Naive thymus-derived CD4-positive, alpha-beta T cell (primary cell): ENCODE data around the gene EEF2KMT. TPM values are rescaled to one million over a fixed set of nuclear protein-coding genes. Genes with fewer than 3 reads are reported as not detected.
"Not testable (repeated sequence)": the region's sequence is repeated elsewhere in the genome, so short reads cannot be mapped to it uniquely, and the experiment has no call there.

Source experiments
- ATAC-seq: fragments of 150-1000 bp; cut with Tn5 transposase; 2 replicates; pipeline ENCODE4 v1.10.0; 2021; ENCODE audit warnings: mild to moderate bottlenecking, moderate library complexity
- CTCF ChIA-PET: fragments of 350-600 bp; sonication (Branson Sonifier 250); formaldehyde crosslinking; loops from one replicate; lab custom pipeline; 2021; ENCODE audit warnings: antibody characterized with exemption; lab: Charles Lee
- POLR2A ChIA-PET: fragments of 350-600 bp; sonication (Branson Sonifier 250); formaldehyde crosslinking; loops from one replicate; lab custom pipeline; 2021; ENCODE audit warnings: antibody characterized with exemption, inconsistent platforms; lab: Charles Lee
- DNase-seq, 9 donors: peaks; one replicate each; pipeline versions ENCODE4 v3.0.0 to v3.0.0-alpha.2; 2020 to 2022; ENCODE audit warnings: mixed read lengths in 1 of 9
- H3K27ac ChIP-seq: one replicate; pipeline ENCODE4 v1.7.0; 2013; ENCODE audit warnings: mild to moderate bottlenecking, low read depth, low read length, moderate library complexity
- H3K27me3 ChIP-seq, 2 donors: one replicate each; pipeline ENCODE4 v1.7.0; 2013; ENCODE audit warnings: low read length in 2 of 2, mild to moderate bottlenecking in 2 of 2, moderate library complexity in 2 of 2; ENCODE audit not compliant: control insufficient read depth in 2 of 2, insufficient read depth in 2 of 2
- H3K36me3 ChIP-seq, 3 experiments: 1 replicate in 2 of 3; 2 replicates in 1 of 3; pipeline ENCODE4 v1.7.0; 2013; ENCODE audit warnings: low read length in 3 of 3, mild to moderate bottlenecking in 3 of 3, moderate library complexity in 1 of 3; ENCODE audit not compliant: insufficient read depth in 3 of 3, control insufficient read depth in 2 of 3
- H3K4me1 ChIP-seq, 2 donors: one replicate each; pipeline ENCODE4 v1.7.0; 2013; ENCODE audit warnings: low read length in 2 of 2, mild to moderate bottlenecking in 2 of 2, moderate library complexity in 1 of 2; ENCODE audit not compliant: control insufficient read depth in 2 of 2, insufficient read depth in 2 of 2
- H3K4me3 ChIP-seq: 2 replicates; pipeline ENCODE4 v1.7.0; 2013; ENCODE audit warnings: mild to moderate bottlenecking, low read length
- H3K9me3 ChIP-seq, 3 experiments: 1 replicate in 2 of 3; 2 replicates in 1 of 3; pipeline ENCODE4 v1.7.0; 2013; ENCODE audit warnings: low read length in 3 of 3; ENCODE audit not compliant: control insufficient read depth in 2 of 3
- H3K27ac Mint-ChIP-seq, 9 donors: one replicate each; pipeline ENCODE4 v1.8.0; 2020 to 2022; ENCODE audit warnings: mixed read lengths in 9 of 9, mild to moderate bottlenecking in 8 of 9, moderate library complexity in 5 of 9, inconsistent platforms in 2 of 9
- H3K27me3 Mint-ChIP-seq, 5 donors: one replicate each; pipeline ENCODE4 v1.8.0; 2021 to 2022; ENCODE audit warnings: mixed read lengths in 5 of 5, mild to moderate bottlenecking in 1 of 5
- H3K36me3 Mint-ChIP-seq, 5 donors: one replicate each; pipeline ENCODE4 v1.8.0; 2020 to 2022; ENCODE audit warnings: mixed read lengths in 5 of 5, mild to moderate bottlenecking in 3 of 5, inconsistent platforms in 1 of 5
- H3K4me1 Mint-ChIP-seq, 7 donors: one replicate each; pipeline ENCODE4 v1.8.0; 2020 to 2022; ENCODE audit warnings: mixed read lengths in 7 of 7, mild to moderate bottlenecking in 3 of 7, inconsistent platforms in 1 of 7
- H3K4me3 Mint-ChIP-seq, 10 donors: one replicate each; pipeline ENCODE4 v1.8.0; 2020 to 2022; ENCODE audit warnings: mild to moderate bottlenecking in 10 of 10, mixed read lengths in 10 of 10, moderate library complexity in 6 of 10, inconsistent platforms in 2 of 10
- H3K9me3 Mint-ChIP-seq, 11 donors: one replicate each; pipeline ENCODE4 v1.8.0; 2020 to 2022; ENCODE audit warnings: mixed read lengths in 11 of 11, mild to moderate bottlenecking in 4 of 11, inconsistent platforms in 1 of 11, moderate library complexity in 1 of 11
- intact Hi-C, 2 donors: fragments of 100-400 bp; cut with micrococcal nuclease; formaldehyde crosslinking; loops; one replicate each; pipeline ENCODE4 v1.15.1; 2023
- polyA plus RNA-seq, 2 donors: library from polyadenylated mRNA; unstranded; fragments of 300-500 nt; fragmentation: Illumina TruSeq; gene quantifications; one replicate each; pipeline ENCODE4 v1.2.3, GENCODE V29; 2021
- total RNA-seq, 6 experiments: library from RNA in 5 of 6; stranded (reverse) in 5 of 6; gene quantifications; 1 replicate in 5 of 6; 2 replicates in 1 of 6; pipeline ENCODE4 v1.2.3 and lab custom pipeline; 2021 to 2026

The EEF2KMT gene
- total and polyA plus RNA-seq, 7 experiments from 2014 or later: 5.5 to 18.5 (median 11.3) TPM

DNA sequence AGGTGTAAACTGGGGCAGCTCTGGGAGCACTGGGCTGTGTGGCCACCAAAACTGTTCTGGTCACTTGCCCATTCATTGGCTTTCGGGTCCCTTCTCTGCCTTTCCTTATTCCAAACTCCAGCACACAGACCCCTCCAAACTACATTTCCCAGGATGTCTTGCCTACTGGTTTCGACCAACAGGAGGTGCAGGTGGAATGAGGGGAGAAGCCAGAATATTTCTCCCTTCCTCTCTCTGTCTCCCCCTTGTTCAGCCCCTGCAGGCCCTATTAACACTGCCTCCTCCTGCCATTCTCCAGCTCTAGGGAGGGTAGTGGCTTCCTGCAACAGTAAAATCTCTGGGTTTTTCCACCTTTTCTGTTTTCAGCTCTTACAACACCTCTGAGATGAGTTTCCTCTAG is 50.7 kb downstream of the EEF2KMT start:
- ChIA-PET CTCF (no interaction called here), POLR2A (interaction anchor here (1.1 kb wide), 1 partner anchor 13 kb away, joined by 3 read pairs; the partner anchor contains the start of gene NAGPA)
- no peak overlapping the region for H3K27ac ChIP-seq

DNA sequence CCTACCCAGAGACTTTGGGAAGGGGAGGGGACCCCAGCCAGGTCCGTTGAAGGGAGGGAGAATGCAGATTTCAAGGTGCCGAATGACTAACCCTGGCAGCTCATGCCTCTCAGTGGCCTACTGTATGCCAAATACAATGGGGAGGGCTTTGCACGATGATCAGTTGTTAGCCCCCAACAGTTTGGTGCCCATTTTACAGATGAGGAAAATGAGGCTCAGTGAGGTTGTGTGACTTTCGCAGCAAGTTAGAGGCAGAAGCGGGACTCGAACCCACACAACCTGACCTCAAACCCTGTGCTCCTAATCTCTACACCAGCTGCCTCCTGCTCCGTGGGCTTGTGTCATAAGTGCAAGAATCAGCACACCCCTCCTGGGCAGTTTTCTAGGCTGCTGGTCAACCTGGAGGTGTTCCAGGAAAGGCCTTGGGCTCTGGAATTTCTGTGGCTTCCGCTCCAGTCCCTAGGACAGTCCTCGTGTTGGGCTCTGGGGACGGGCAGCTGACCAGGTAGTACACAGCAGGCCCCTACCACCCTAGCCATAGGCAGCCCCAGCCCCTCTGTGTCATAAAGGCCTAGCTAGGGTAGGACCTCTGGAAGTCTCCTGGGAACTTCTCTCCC is 52.0 kb downstream of the EEF2KMT start:
- no peak overlapping the region for H3K27ac Mint-ChIP-seq
- peaks cover 0 to 15% (median 0%) of the 10 kb centered on the region in 5 donors for H3K27me3 Mint-ChIP-seq
- no peak overlapping the region for H3K4me3 Mint-ChIP-seq
- Histone ChIP-seq H3K4me3 (no peak overlapping the region), H3K4me1 (no peaks in the 10 kb centered on the region), H3K27me3 (no peaks in the 10 kb centered on the region), H3K27ac (no peak overlapping the region), H3K36me3 (no peaks in the 10 kb centered on the region), H3K9me3 (no peaks in the 10 kb centered on the region)
- CTCF ChIA-PET: no interaction called here
- peaks cover 0 to 35% (median 17%) of the 10 kb centered on the region in 5 donors for H3K36me3 Mint-ChIP-seq
- H3K4me1 Mint-ChIP-seq: peaks cover 0 to 2% (median 0%) of the 10 kb centered on the region in 7 donors
- no peak for ATAC-seq
- intact Hi-C loops: no loop called here
- no peak for DNase-seq
- POLR2A ChIA-PET: no interaction called here
- H3K9me3 Mint-ChIP-seq: peaks cover 0 to 22% (median 6%) of the 10 kb centered on the region in 11 donors

More for the DNA sequence above, 50.7 kb downstream of the EEF2KMT start:
- Mint-ChIP-seq H3K9me3 (peaks cover 0 to 35% (median 9%) of the 10 kb centered on the region in 11 donors), H3K27me3 (peaks cover 0 to 19% (median 0%) of the 10 kb centered on the region in 5 donors), H3K36me3 (peaks cover 0 to 39% (median 17%) of the 10 kb centered on the region in 5 donors), H3K4me3 (no peak overlapping the region), H3K27ac (no peak overlapping the region), H3K4me1 (peaks cover 0 to 2% (median 0%) of the 10 kb centered on the region in 7 donors)
- no peak overlapping the region for H3K4me3 ChIP-seq
- DNase-seq (no peak), ATAC-seq (no peak)
- intact Hi-C loops: no loop called here
- no peaks in the 10 kb centered on the region for H3K4me1 ChIP-seq
- H3K36me3 ChIP-seq: no peaks in the 10 kb centered on the region
- no peaks in the 10 kb centered on the region for H3K27me3 ChIP-seq
- no peaks in the 10 kb centered on the region for H3K9me3 ChIP-seq

DNA sequence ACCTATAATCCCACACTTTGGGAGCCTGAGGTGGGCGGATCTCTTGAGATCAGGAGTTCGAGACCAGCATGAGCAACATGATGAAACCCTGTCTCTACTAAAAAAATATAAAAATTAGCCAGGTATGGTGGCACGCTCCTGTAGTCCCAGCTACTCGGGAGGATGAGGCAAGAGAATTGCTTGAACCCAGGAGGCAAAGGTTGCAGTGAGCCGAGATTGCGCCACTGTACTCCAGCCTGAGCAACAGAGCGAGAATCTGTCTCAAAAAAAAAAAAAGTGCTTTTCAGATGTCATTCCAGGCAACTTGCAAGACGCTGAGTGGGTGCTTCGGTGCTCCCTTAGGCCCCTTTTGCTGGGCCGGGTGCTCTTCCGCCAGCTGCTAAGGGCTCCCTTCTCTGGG is 53.0 kb downstream of the EEF2KMT start:
- H3K36me3 ChIP-seq, H3K4me1 Mint-ChIP-seq, H3K27ac ChIP-seq, POLR2A ChIA-PET, H3K9me3 ChIP-seq, DNase-seq, intact Hi-C loops, ATAC-seq, H3K4me3 ChIP-seq, H3K4me1 ChIP-seq, H3K27me3 ChIP-seq, H3K27ac Mint-ChIP-seq, H3K4me3 Mint-ChIP-seq, H3K27me3 Mint-ChIP-seq: not testable (repeated sequence)
- Mint-ChIP-seq H3K9me3 (peaks cover 0 to 12% (median 2%) of the 10 kb centered on the region in 11 donors), H3K36me3 (peaks cover 0 to 32% (median 10%) of the 10 kb centered on the region in 5 donors)
- CTCF ChIA-PET: interaction anchor here (0.6 kb wide), 1 partner anchor 14 kb away, joined by 3 read pairs; no protein-coding TSS in a partner anchor

DNA sequence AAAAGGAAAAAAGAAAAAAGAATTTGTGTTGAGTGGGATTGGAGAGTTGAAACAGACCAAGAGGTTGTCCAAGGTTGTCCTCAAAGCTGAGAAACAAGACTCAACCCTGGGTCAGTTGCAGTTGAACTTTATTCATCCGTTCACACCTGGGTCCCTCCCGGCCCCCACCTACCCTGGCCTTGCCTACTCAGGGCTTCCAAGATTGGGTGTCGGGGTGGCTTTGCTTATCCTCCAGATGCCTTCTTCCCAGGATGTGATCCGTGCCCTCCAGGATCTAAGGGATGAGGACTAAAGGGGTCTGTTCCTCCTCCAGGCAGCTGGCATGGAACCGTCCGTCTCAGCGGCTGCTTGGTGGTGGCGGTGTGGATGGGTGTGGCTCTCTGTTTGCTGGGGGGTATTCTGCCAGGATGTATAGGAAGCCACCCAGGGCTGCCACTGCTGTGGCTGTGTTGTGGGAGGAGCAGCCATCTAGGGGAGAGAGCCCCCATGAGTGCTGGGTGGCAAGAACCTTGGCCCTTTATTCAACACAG is 53.5 kb downstream of the EEF2KMT start:
- Histone ChIP-seq H3K4me1 (no peaks in the 10 kb centered on the region), H3K36me3 (no peaks in the 10 kb centered on the region), H3K9me3 (no peaks in the 10 kb centered on the region), H3K27me3 (no peaks in the 10 kb centered on the region), H3K4me3 (no peak overlapping the region), H3K27ac (no peak overlapping the region)
- peaks cover 0 to 32% (median 8%) of the 10 kb centered on the region in 5 donors for H3K36me3 Mint-ChIP-seq
- DNase-seq (no peak), ATAC-seq (no peak)
- peaks cover 0 to 2% (median 0%) of the 10 kb centered on the region in 7 donors for H3K4me1 Mint-ChIP-seq
- peaks cover 0 to 7% (median 0%) of the 10 kb centered on the region in 11 donors for H3K9me3 Mint-ChIP-seq
- CTCF ChIA-PET: interaction anchor here (0.6 kb wide), 1 partner anchor 13 kb away, joined by 3 read pairs; no protein-coding TSS in a partner anchor
- POLR2A ChIA-PET: no interaction called here
- intact Hi-C loops: no loop called here
- no peak overlapping the region for H3K27ac Mint-ChIP-seq
- no peak overlapping the region for H3K4me3 Mint-ChIP-seq
- H3K27me3 Mint-ChIP-seq: peaks cover 0 to 7% (median 0%) of the 10 kb centered on the region in 5 donors

DNA sequence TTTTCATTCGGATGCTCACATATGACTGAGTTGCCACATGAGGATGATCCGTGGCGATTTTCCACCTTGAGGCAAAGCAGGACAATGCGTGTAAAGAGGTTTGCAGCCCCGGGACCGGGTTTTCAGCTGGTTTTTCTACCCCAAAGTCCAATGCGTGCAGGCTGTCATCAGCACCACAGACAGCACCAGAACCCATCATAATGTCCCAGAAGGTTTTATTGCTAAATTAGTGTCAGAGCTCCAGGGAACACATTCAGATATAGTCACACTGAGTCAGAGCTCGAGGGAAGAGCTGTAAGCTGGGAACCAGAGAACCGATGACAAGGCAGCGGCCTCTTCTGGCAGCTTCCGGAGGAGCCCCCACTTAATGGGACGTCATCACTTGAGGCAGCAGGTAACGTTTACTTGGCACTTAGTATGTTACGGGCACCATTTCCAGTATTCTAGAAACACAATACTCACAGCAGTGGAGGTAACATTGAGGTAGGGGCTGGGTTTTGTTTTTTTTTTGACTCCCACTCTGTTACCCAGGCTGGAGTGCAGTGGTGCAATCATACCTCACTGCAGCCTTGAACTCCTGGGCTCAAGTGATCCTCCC is 54.9 kb downstream of the EEF2KMT start:
- no peak overlapping the region for H3K4me3 Mint-ChIP-seq
- peaks cover 0 to 25% (median 8%) of the 10 kb centered on the region in 5 donors for H3K36me3 Mint-ChIP-seq
- no peaks in the 10 kb centered on the region for H3K27me3 Mint-ChIP-seq
- ATAC-seq (no peak), DNase-seq (no peak)
- H3K9me3 Mint-ChIP-seq: no peaks in the 10 kb centered on the region
- H3K36me3 ChIP-seq: no peaks in the 10 kb centered on the region
- H3K4me3 ChIP-seq: no peak overlapping the region
- H3K4me1 ChIP-seq: no peaks in the 10 kb centered on the region
- peaks cover 0 to 2% (median 0%) of the 10 kb centered on the region in 7 donors for H3K4me1 Mint-ChIP-seq
- ChIA-PET POLR2A (no interaction called here), CTCF (no interaction called here)
- H3K27ac ChIP-seq: no peak overlapping the region
- intact Hi-C loops: no loop called here
- H3K27ac Mint-ChIP-seq: no peak overlapping the region
- H3K27me3 ChIP-seq: no peaks in the 10 kb centered on the region
- no peaks in the 10 kb centered on the region for H3K9me3 ChIP-seq

DNA sequence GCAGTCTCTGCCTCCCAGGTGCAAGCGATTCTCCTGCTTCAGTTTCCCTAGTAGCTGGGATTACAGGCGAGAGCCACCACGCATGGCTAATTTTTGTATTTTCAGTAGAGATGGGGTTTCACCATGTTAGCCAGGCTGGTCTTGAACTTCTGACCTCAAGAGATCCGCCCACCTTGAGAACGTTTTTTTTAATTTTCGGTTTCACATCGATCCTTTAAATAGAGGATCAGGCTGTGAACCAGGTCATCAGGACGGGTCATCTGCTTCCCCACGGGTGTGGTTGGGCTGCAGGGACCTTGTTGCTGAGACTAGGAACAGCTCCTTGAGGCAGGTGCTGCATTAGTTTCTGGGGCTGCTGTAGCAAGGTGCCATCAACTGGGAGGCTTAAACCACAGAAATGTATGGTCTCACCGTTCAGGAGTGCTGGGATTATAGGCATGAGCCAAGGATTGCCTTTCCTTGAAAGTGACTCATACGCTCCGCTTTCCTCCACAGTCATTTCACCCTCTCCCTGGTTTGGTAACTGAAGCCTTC is 55.9 kb downstream of the EEF2KMT start:
- no peaks in the 10 kb centered on the region for H3K9me3 Mint-ChIP-seq

More for the DNA sequence above, 55.9 kb downstream of the EEF2KMT start:
- H3K36me3 Mint-ChIP-seq: peaks cover 0 to 19% (median 6%) of the 10 kb centered on the region in 5 donors
- no peaks in the 10 kb centered on the region for H3K9me3 ChIP-seq
- H3K27me3 ChIP-seq: no peaks in the 10 kb centered on the region
- no peak overlapping the region for H3K4me3 ChIP-seq
- ATAC-seq (no peak), DNase-seq (no peak)
- POLR2A ChIA-PET: no interaction called here
- no peaks in the 10 kb centered on the region for H3K4me1 ChIP-seq
- no peak overlapping the region for H3K27ac Mint-ChIP-seq
- H3K27ac ChIP-seq: no peak overlapping the region
- H3K27me3 Mint-ChIP-seq: no peaks in the 10 kb centered on the region
- H3K4me1 Mint-ChIP-seq: peaks cover 0 to 2% (median 0%) of the 10 kb centered on the region in 7 donors
- H3K4me3 Mint-ChIP-seq: no peak overlapping the region
- H3K36me3 ChIP-seq: no peaks in the 10 kb centered on the region
- intact Hi-C loops: no loop called here
- CTCF ChIA-PET: no interaction called here
